Tongue (tissue), 2 donors: ENCODE measurements around the gene POP4. TPM values are rescaled to one million over a fixed set of nuclear protein-coding genes. Genes with fewer than 3 reads are reported as not detected.
"Not testable (repeated sequence)": the region's sequence is repeated elsewhere in the genome, so short reads cannot be mapped to it uniquely, and the experiment has no call there.

Experiments used
- DNase-seq: peaks from one replicate; pipeline ENCODE4 v3.0.0-alpha.2; 2015
- total RNA-seq: library from RNA; depleted of rRNA; stranded (reverse); fragments of >200 nt; gene quantifications from one replicate; pipeline ENCODE4 v1.2.3, GENCODE V29; 2014

POP4 gene
- total RNA-seq, 1 donor from 2014 or later: 41.3 TPM

DNA sequence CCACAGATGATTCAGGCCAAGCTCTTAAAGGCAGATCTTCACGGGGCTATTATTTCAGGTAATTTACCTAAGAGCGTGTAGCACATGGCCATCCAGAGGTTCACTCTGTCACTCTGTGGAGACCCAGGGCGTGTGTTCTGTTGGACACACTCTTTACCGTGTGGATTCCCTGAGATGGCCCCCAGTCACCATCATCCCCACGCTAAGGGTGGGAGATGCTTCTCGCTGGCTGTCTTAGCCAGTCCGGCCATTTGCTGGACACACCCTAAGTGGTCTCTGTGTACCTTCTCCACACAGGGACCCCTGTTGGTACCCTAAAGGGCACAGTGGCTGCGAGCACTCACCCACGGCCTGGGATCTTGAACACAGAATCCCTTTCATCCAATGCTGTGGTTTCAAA is 6.0 kb downstream of the POP4 start:
- DNase-seq: no peak

DNA sequence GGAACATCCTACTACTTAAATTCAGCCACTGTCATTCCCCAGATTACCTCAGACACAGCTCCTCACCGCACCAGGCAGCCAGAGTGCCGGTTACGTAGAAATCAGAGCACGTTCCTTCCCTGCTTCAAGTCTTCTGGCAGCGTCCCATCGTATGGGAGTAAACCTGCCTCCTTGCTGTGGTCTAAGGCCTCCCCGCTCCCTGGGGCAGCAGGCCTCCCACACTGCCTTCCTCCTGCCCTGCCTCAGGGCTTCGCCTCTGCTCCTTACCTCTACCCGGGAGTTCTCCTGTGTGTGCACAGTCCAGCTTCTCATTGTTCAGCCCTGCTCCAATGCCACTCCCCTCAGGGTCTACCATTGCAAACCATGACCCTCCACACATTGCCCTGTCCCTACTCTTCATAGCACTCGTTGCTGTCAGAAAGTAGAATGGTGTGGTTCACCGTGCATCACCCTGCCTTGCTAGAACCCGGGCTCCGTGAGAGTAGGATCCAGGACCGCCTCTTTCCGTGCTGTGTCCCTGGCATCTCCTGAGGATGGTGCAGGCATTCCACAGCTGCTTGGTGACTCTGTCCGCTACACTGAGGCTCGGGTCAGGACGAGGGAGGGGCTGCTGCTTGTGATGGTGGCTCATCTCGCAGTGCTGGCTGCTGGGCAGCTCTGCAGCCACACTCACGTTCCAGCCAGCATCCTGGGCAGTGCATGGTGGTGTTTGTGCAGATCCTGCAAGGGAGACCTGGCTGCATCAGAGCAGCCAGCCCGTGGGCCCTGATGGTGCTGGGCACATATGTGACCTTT is 6.9 kb downstream of the POP4 start:
- DNase-seq: no peak

DNA sequence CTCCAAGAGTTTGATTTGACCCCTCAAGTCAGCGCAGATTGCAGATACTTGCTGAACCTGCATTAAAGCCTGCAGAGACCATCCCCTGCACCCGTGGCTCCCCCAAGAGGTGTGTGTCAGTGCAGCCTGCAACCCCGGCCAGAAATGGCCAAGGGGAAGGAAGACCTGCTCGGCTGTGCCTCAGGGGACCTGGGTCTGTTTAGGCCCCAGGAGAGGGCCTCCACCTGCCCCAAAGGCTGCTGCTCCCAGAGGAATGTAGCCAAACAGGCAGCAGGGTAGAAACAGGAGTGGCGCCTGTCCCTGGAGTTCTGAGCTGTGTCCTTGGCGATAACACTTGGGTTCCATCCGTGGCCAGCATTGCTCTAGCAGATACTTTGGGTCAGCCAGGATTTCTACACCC is 8.0 kb downstream of the POP4 start:
- DNase-seq: no peak

DNA sequence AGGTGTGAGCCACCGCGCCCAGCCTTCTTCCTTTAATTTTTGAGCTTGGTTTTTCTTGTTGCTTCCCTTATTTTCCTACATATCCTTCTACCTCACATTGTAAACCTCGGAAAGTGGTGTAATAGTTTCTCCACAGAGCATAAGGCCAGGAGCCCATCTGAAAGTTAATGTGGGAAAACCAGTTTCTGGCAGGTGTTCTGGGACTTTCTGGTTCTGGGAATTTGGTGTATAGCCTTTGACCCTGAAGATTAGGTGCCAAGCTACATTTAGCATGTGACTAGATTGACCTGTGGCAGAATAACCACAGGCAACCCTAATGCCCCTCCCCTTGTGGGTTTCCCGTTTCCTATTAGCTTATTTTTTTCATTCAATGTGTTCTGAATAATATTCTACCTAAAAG is 8.7 kb downstream of the POP4 start:
- DNase-seq: no peak

DNA sequence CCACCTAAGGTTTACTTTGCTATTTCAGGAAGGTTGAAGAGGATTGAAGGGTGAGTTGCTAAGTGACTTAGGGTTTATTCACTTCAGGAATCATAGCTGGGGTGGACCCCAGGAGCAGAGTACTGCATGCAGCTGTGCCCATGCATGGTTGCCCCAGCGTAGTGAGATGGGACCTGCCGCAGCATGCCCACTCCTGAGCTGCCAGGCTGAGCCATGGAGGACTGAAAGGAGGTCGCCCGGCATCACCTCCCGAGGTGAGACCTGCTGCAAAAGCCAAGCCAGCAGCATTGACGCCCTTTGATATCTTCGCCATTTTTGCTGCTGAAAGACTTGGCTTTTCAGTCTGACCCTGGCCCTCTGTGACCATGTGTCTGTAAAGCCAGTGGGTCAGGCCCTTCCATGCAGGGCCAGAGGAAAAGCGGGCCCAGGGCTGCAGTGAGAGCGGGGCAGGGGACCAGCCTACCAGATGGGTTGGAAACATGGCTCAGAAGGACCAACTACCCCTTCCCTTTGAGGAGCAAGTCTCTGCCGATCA is 9.9 kb downstream of the POP4 start:
- no peak for DNase-seq

DNA sequence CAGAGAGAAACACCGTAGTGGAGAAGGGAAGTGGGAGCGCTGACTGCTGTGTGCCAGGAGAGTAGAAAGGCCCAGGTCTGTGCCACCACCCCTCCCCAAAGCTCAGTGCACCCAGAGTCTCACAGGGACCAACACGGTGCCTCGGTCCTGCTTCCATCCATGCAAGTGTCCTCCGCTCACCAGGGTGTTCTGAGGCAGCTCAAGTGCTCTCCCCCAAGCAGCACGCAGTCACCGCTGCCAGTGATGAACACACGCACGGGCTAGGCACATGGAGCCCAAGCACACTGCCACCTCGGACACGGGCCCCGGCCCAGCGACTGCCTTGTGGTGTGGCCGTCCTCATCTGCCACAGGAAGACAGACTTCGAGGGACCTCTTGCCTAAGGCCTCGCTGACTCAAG is 10.5 kb downstream of the POP4 start:
- no peak for DNase-seq

DNA sequence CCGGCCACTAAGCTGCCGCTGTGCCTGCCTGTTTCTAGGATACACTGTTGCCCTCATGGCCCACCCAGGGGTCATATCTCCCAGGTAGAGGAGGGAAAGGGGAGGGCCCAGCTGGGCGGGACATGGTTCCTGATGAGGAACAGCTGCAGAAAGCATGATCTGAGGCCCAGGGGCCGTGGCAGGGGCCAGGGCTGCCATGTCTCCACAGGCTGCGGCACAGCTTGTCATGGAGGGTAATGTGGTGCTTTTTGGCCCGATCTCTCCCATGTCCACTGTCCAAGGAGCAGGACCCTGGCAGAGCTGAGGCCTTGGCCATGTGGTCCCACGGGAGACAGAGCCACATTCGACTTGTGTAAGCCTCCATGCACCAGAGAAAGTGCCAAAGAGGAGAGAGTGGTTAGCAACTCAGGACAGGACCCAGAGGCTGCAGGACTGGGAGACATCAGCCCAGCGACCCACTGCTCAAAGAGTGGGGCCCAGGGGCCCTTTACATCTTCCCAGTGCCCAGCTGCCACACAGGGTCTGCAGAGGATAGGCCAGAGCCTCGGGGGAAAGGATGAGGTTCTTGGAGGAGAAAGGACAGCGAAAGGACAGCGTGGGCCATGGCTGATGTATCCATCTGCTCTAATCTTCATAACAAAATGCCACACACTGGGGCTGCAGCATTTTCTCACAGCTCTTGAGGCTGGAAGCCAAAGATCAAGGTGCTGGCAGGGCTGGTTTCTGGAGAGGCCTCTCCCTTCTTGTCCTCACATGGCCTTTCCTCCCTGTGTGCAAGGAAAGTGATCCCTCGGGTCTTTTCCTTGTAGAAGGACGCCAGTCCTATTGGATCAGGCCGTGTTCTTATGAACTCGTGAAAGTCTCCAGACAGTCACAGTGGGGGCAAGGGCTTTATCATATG is 11.5 kb downstream of the POP4 start:
- DNase-seq: no peak

DNA sequence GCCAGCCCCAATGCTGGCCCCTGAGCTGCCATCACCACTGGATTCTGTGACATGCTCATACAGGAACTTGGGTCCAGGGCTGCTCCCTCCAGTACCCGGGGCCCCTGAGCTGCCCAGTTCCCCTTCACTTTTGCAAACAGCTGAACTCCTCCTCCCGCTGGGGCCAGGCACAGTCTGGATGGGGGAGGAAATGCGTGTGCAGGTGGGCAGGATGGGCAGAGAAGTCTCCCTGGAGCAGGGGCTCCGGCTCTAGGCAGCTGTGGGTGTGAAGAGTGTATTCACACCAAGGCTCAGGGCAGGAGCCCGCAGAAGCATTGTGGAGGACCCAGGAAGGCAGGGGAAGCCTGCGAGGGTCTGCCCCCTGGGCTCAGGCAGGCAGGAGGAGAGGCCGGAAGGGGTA is 12.4 kb downstream of the POP4 start:
- DNase-seq: no peak

DNA sequence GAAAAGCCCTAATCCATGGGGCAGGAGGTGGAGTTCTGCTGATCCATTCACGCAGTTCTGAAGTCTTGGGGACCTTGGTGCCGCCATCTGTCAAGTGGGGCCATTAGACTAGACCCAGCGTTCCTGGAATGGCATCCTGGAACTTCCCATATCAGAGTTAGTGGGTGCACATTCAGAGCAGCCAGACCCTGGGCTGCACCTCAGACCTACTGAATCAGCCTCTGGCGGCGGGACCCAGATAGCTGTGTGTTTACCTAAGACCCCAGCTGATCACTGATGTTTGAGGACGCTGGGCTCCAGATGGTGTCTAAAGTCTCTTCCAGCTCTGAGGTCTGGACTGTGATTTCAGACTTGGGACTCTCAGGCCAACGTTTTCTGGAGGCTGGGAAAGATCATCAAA is 12.8 kb downstream of the POP4 start:
- no peak for DNase-seq

DNA sequence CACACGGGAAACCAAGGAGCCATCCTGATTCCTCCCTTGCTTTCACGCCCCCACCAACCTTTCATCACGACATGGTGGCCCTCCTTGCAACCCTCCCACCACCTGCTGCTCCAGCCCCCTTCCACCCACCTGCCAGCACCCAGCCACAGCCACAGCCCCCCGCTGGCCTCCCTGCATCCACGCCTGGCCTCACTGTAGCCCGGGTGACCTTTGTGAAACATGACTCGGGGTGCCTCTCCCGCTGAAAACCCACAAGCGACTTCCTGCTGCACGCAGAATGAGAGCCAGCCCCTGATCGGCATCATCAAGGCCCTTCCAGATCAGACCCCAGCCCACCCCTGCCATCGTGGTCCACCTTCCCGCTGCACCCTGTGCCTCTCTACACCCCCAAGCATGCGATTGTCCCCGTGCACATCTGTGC is 14.9 kb downstream of the POP4 start:
- no peak for DNase-seq

DNA sequence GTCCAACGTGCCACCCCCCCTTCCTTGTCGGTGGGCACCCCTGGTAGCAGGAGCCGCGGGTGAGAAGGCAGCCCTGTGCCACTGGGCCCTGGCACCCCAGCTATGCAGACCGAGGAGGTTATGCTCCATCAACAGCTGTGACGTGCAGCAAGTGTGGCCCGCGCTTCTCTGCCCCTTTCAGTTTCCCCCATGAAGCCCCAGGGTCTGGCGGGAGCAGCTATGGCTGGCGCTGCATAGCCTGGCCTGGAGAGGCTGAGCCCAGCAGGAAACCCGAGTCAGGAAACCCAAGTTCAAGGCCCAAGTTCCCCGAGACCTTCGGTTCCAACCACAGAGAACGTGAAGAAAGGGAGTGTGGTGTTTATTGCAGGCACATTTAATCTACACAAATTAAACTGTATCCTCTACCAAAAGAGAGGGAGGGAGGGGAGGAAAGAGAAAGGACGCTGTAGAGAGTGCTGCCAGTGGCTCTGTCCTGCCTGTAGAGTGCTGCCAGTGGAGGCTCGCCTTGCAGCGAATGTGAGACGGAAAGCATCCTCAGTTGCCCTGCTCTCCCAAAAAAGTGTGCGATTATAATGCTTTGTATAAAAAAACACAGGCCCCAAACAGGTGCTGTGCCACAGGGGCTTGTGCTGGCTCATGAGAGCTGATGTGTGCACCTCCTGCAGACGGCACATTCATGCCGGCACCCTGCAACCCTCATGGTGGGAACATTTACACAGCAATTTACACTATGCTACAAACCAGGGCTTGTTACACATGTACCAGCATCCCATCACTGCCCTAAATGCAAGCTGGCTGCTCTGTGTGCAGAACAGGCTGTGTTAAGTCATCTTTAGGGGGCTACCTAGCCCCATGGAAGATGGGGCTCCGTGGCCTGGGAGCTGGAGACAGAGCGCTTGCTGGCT is 16.3 kb downstream of the POP4 start:
- no peak for DNase-seq

DNA sequence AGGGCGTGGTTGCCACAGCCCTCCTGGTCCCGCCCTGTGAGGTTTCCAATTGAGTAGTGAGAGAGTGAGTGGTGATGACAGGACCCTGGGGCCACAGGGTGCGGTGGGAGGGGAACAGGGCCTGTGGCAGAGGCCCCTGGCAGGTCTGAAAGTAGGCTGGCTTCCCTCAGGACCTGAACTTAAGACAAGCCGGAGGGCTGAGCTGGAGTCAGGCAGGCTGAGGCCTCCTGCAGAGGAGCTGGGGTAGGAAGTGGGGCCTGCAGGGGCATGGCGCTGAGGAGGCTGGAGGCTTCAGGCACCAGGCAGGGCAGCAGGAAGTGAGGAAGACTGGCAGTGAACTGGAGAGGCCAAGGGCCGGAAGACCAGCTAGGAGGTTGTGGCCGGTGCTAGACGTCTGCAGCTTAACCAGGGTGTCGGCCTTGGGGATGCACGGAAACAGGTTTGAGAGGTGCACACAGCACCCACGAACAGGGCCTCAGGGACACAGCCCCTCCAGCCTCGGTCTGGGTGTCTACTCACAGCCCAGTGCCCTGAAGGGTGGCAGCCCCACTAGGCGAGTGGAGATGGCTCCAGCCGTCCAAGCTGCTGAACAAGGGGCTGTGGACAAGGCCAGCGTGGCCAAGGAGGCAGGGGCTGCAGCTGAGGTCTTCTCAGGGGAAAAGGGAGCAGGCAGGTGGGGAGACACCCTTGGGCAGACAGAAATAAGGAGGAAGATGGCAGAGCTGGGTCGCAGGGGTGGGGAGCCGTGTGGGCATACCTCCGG is 17.8 kb downstream of the POP4 start:
- DNase-seq: no peak

DNA sequence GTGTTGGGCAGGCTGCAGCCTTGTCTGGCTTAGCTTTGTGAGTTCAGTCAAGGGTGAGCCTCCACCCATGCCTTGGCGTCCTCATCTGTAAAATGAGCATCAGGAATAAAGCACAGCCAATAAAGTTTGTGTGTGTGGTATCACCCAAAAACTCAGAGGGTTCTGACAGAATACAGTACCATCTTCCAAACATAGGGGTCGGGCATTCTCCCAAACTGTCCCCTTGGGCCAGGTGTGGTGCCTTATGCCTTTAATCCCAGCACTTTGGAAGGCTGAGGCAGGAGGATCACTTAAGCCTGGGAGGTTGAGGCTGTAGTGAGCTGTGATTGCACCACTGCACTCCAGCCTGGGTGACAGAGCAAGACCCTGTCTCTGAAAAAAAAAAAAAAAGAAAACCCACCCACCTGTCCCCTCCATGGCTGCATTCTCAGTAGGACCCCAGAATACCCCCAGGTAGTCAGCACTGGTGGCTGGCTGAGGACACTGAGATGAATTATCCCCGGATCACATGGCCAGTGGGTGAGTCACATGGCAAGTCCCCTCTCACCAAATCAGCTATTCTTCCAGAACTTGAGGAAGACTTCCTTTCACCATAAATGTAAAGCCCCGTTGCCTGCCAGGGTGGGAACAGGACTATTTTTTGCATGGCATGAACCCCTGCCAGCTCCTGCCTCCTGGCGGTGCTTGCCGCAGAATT is 18.6 kb downstream of the POP4 start:
- DNase-seq: no peak

DNA sequence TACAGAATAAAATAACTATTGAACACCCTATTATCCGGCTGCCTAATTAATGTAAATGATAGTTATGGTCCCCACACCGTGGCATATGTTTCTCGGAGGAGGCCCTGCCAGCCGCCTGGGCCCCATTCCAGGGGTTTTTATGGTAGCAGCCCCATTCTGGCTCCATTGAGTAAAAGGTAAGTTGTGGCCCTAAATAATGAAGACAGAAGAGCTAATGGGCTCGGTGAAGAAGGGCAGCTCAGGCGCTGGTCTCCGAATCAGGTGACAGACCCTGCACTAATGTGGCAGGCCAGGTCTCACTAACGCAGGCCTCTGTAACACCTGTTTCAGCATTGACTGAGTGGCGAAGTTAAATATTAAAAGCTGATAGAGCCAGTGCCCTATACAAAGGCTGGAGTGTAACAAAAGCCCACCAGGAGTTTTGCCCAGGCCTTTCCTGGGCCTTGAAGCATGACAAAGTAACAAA is 19.1 kb downstream of the POP4 start:
- DNase-seq: no peak

DNA sequence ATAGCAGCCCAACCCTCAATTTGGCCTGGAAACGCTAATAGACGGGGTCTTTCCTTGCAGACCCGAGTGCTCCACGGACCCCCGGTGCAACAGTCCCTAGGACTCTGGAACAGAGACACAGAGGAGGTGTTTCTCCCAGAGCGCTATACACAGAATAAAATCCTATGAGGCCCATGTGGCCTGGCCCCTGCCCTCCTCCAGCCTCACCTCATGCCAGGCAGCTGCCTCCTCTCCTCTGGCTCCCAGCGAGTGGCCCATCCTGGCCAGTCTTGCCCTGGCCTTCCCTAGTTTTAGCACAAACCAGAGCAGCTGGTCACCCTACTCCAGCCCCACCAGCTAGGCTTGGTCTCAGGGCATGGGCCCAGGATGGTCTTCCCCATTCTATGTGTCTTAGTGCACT is 20.3 kb downstream of the POP4 start:
- no peak for DNase-seq

DNA sequence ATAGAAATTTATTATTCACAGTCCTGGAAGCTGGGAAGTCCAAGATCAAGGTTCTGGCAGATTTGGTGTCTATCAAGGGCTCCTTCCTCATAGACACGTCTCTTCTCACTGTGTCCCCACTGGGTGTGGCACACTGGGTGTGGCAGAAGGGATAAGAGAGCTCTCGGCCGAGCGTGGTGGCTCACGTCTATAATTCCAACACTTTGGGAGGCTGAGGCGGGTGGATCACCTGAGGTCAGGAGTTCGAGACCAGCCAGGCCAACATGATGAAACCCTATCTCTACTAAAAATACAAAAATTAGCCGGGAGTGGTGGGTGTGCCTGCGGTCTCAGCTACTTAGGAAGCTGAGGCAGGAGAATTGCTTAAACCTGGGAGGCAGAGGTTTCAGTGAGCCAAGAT is 20.7 kb downstream of the POP4 start:
- not testable (repeated sequence) for DNase-seq

DNA sequence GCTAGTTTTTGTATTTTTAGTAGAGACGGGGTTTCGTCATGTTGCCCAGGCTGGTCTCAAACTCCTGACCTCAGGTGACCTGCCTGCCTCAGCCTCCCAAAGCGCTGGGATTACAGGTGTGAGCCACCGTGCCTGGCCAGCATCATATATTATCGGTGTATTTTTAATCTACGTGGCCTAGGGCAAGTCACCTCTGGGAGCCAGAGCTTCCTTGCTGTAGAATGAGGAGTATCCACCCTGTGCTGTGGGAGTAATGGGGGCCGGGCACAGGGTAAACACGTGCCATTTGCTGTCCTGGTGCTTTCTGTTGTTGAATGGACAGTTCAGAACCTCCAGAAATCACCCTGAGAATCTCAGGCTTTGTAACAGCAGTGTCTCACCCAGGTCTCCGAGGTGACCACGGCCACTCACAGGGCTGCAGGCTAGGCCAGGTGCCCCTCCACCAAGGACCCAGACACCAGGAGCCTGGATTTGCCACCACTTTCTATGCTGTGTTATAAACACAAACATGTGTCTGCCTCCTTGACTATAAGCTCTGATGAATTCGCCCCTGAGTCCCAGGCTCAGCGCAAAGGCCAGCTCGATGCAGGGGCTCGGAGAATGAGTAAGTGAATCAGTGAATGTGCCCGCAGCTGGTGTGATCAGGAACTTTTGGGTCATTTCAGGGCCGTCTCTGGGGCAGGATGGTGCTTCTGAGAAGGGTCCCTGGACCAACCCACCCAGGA is 22.7 kb downstream of the POP4 start:
- DNase-seq: no peak

DNA sequence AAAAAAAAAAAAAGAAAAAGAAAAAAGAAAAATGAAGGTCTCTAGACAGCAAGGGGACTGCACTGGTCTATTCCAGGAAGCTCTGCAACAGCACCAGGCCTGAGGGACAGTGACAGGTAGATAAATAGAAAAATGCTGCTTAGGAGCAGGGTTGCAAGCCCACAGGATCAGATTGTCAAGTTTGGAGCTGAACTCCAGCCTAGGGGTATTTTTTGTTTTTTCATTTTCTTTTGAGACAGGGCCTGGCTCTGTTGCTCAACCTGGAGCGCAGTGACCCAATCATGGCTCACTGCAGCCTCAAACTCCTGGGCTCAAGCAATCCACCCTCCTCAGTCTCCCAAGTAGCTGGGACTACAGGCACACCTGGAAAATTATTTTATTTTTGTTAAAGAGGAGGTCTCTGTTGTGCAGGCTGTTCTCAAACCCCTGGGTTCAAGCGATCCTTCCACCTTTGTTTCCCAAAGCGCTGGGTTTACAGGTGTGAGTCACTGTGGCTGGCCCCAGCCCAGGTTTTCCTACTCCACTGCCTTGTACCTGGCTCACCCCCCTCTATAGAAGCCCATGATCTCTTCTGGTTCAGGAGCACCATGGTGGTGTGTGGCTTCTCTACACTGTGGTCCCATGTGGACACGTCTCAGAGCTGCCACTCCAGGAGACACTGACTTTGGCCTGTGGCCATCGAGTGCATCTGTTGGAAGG is 23.9 kb downstream of the POP4 start:
- DNase-seq: no peak

DNA sequence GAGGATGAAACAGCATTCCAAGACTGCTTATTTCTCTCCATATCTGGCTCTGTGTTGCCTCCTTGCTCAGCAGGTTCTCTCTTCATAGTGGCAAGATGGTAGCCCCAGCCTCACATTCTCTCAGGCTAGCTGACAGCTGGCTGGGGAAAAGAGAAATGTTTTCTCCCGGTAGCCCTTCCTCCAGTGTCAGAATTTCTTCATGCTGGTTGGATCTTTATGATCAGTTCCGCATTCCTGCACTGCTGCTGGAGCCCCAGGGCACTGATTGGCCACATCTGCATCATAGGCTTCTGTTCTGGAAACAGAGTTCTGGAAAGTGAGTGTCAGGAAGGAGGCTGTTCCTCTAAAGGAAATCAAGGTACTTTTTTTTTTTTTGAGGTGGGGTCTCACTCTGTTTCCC is 24.6 kb downstream of the POP4 start:
- DNase-seq: peak; percentile 12
